Gastrocnemius medialis (tissue), 4 donors: ENCODE data around the gene INPP5A.

Experiments
- CTCF ChIP-seq, 5 experiments: fragments of 450-650 bp in 3 of 5; fragments of 200-600 bp in 2 of 5; sonication (generic) in 2 of 5; IDR thresholded peaks in 4 of 5; conservative IDR thresholded peaks in 1 of 5; 1 replicate in 4 of 5; 2 replicates in 1 of 5; pipeline ENCODE4 v1.5.1; 2016 to 2019; ENCODE audit warnings: antibody characterized with exemption in 5 of 5, mild to moderate bottlenecking in 3 of 5, moderate library complexity in 3 of 5
- POLR2A ChIP-seq, 2 donors: fragments of 450-650 bp; IDR thresholded peaks; one replicate each; pipeline ENCODE4 v1.6.1; 2017; ENCODE audit warnings: antibody characterized with exemption in 2 of 2, mild to moderate bottlenecking in 2 of 2, moderate library complexity in 2 of 2

DNA sequence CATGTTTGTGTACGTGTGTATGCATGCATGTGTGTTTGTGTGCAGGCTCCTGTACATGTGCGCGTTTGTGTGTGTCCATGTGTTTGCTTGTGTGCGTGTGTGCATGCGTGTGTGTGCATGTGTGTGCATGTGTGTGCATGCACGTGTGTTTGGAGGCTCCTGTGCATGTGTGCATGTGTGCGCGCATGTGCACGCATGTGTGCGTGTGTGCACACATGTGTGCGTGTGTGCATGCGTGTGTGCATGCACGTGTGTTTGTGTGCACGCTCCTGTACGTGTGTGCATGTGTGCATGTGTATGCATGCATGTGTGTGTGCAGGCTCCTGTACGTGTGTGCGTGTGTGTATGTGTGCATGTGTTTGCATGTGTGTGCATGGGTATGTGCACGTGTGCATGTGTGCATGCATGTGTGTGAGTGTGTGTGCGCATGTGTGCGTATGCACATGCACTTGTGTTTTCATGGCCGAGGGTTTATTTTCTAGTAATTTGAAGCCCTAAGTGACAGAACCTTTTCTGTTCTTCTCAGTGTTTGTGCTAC, 59.2 kb downstream of the INPP5A start:
- no peak for TF ChIP-seq CTCF (IDR thresholded peaks at IDR 0.05 in 4 of 5, conservative IDR thresholded peaks at IDR 0.05 in 1 of 5)
- TF ChIP-seq POLR2A (IDR thresholded peaks at IDR 0.05) = no peak
